SK-N-SH (cell line): ENCODE measurements around the gene SLC8A1. TPM values are rescaled to one million over a fixed set of nuclear protein-coding genes. Genes with fewer than 3 reads are reported as not detected.

Experiments used
- CTCF ChIA-PET: fragments of 300-600, 350-600 bp; formaldehyde crosslinking; extraction: SDS; loops from one replicate; lab custom pipeline; 2021; lab: Yijun Ruan, JAX
- POLR2A ChIA-PET: fragments of 350-600 bp; sonication (Branson Sonifier 250); formaldehyde crosslinking; extraction: SDS; loops from one replicate; lab custom pipeline; 2020; ENCODE audit warnings: antibody characterized with exemption, inconsistent platforms; lab: Yijun Ruan, JAX
- DNase-seq: peaks from one replicate; pipeline ENCODE4 v3.0.0; 2012
- H2AFZ ChIP-seq: fragments of 200-600 bp; sonication (generic); 2 replicates; pipeline ENCODE4 v1.8.1; 2016; ENCODE audit warnings: antibody characterized with exemption, mild to moderate bottlenecking, low read depth
- H3F3A ChIP-seq: fragments of 200-600 bp; sonication (generic); replicated peaks from 2 replicates; pipeline ENCODE3; 2016; ENCODE audit warnings: antibody characterized with exemption, mild to moderate bottlenecking; ENCODE audit not compliant: insufficient read depth
- H3K27ac ChIP-seq, 2 experiments: fragments of 200-500 bp in 1 of 2; fragments of 200-600 bp in 1 of 2; sonication (Bioruptor generic) in 1 of 2; sonication (generic), shearing (Covaris generic) in 1 of 2; 2 replicates each; pipeline versions ENCODE4 v1.5.1 to v1.6.1; 2014 to 2016; ENCODE audit warnings: low read depth in 2 of 2, inconsistent platforms in 1 of 2, low read length in 1 of 2, mild to moderate bottlenecking in 1 of 2, mixed read lengths in 1 of 2
- H3K27me3 ChIP-seq: fragments of 200-600 bp; sonication (generic), shearing (Covaris generic); 2 replicates; pipeline ENCODE4 v1.6.1; 2016; ENCODE audit warnings: mixed run types; ENCODE audit not compliant: insufficient read depth
- H3K36me3 ChIP-seq, 2 experiments: fragments of 200-500 bp in 1 of 2; fragments of 200-600 bp in 1 of 2; sonication (Bioruptor generic) in 1 of 2; sonication (generic) in 1 of 2; replicated peaks in 1 of 2; 2 replicates each; pipeline versions ENCODE3 to v1.5.1; 2014 to 2016; ENCODE audit warnings: low read length in 1 of 2, mild to moderate bottlenecking in 1 of 2; ENCODE audit not compliant: insufficient read depth in 2 of 2, control insufficient read depth in 1 of 2
- H3K4me1 ChIP-seq, 2 experiments: fragments of 200-500 bp in 1 of 2; fragments of 200-600 bp in 1 of 2; sonication (Bioruptor generic) in 1 of 2; sonication (generic), shearing (Covaris generic) in 1 of 2; 2 replicates each; pipeline versions ENCODE4 v1.5.1 to v1.6.1; 2014 to 2016; ENCODE audit warnings: low read depth in 1 of 2, low read length in 1 of 2, mixed run types in 1 of 2; ENCODE audit not compliant: insufficient read depth in 2 of 2, control insufficient read depth in 1 of 2
- H3K4me2 ChIP-seq: fragments of 200-600 bp; sonication (generic), shearing (Covaris generic); 2 replicates; pipeline ENCODE4 v1.6.1; 2017; ENCODE audit warnings: mixed run types
- H3K4me3 ChIP-seq, 2 experiments: fragments of 200-500 bp in 1 of 2; fragments of 200-600 bp in 1 of 2; sonication (Bioruptor generic) in 1 of 2; sonication (generic), shearing (Covaris generic) in 1 of 2; 2 replicates each; pipeline versions ENCODE4 v1.5.1 to v1.8.1; 2014 to 2016; ENCODE audit warnings: low read depth in 2 of 2, inconsistent platforms in 1 of 2, low read length in 1 of 2, mild to moderate bottlenecking in 1 of 2, mixed read lengths in 1 of 2, moderate library complexity in 1 of 2
- H3K79me2 ChIP-seq: fragments of 200-600 bp; sonication (generic); 2 replicates; pipeline ENCODE4 v1.8.1; 2017; ENCODE audit warnings: mild to moderate bottlenecking; ENCODE audit not compliant: insufficient read depth
- H3K9ac ChIP-seq: fragments of 200-600 bp; sonication (generic); 2 replicates; pipeline ENCODE4 v1.6.1; 2017; ENCODE audit warnings: mixed run types
- H3K9me2 ChIP-seq: fragments of 200-600 bp; sonication (generic); 2 replicates; pipeline ENCODE4 v1.6.1; 2017; ENCODE audit warnings: mixed run types
- H3K9me3 ChIP-seq: fragments of 200-600 bp; sonication (generic); 2 replicates; pipeline ENCODE4 v1.6.1; 2017; ENCODE audit warnings: mixed run types, mild to moderate bottlenecking, moderate library complexity
- H4K20me1 ChIP-seq: fragments of 200-600 bp; sonication (generic); 2 replicates; pipeline ENCODE4 v1.6.1; 2017; ENCODE audit warnings: mild to moderate bottlenecking, mixed run types; ENCODE audit not compliant: insufficient read depth
- EP300 ChIP-seq, 2 experiments: IDR thresholded peaks; 2 replicates each; pipeline versions ENCODE4 v1.4.0 to v1.6.1; 2012; ENCODE audit warnings: borderline replicate concordance in 1 of 2, low read depth in 1 of 2, low read length in 1 of 2
- EZH2phosphoT487 ChIP-seq: fragments of 200-600 bp; sonication (generic); IDR thresholded peaks from 2 replicates; pipeline ENCODE4 v1.6.1; 2017; ENCODE audit warnings: low read depth, mixed run types, mild to moderate bottlenecking, antibody characterized with exemption, moderate library complexity, borderline replicate concordance
- FOSL2 ChIP-seq: IDR thresholded peaks from 2 replicates; pipeline ENCODE4 v1.4.0; 2012; ENCODE audit warnings: low read depth, mild to moderate bottlenecking, moderate library complexity, borderline replicate concordance
- GABPA ChIP-seq: IDR thresholded peaks from 2 replicates; pipeline ENCODE4 v1.4.0; 2012; ENCODE audit warnings: low read depth, mild to moderate bottlenecking
- GATA2 ChIP-seq: sonication (generic); formaldehyde crosslinking; IDR thresholded peaks from 2 replicates; pipeline ENCODE4 v1.5.0; 2020; ENCODE audit warnings: mild to moderate bottlenecking, missing genetic modification reagents
- JUND ChIP-seq: IDR thresholded peaks from 2 replicates; pipeline ENCODE4 v1.4.0; 2012
- MXI1 ChIP-seq: IDR thresholded peaks from 2 replicates; pipeline ENCODE4 v1.6.1; 2012; ENCODE audit warnings: mild to moderate bottlenecking, low read depth, low read length, improper control_type of control experiment
- RCOR1 ChIP-seq: fragments of 150-350 bp; IDR thresholded peaks from 2 replicates; pipeline ENCODE4 v1.6.1; 2017; ENCODE audit warnings: antibody characterized with exemption, low read length
- RFX5 ChIP-seq: IDR thresholded peaks from 2 replicates; pipeline ENCODE4 v1.6.1; 2012; ENCODE audit warnings: mild to moderate bottlenecking, improper control_type of control experiment, low read length
- RXRA ChIP-seq: IDR thresholded peaks from 2 replicates; pipeline ENCODE4 v1.4.0; 2012; ENCODE audit warnings: low read depth, mild to moderate bottlenecking, borderline replicate concordance
- TAF1 ChIP-seq: IDR thresholded peaks from 2 replicates; pipeline ENCODE4 v1.6.1; 2012; ENCODE audit warnings: low read depth, mild to moderate bottlenecking, low read length, moderate library complexity, borderline replicate concordance
- TCF12 ChIP-seq: IDR thresholded peaks from 2 replicates; pipeline ENCODE4 v1.4.0; 2012
- WGBS: methylation state at CpG from one replicate; pipeline ENCODE4 v1.1.6; 2017; ENCODE audit warnings: low lambda C conversion rate; 5-methylcytosine and 5-hydroxymethylcytosine counted together
- polyA plus RNA-seq, 3 experiments: library from polyadenylated mRNA; depleted of rRNA; stranded (reverse); fragments of >200 nt; gene quantifications; 2 replicates each; pipeline ENCODE4 v1.2.3, GENCODE V29; 2012
- TF ChIP-seq, protein P1 (sequence below): fragments of 150-350 bp; IDR thresholded peaks from 2 replicates; pipeline ENCODE4 v1.6.1; 2017; ENCODE audit warnings: antibody characterized with exemption, low read length, low read depth, borderline replicate concordance
- TF ChIP-seq, protein P2 (sequence below): IDR thresholded peaks from 2 replicates; pipeline ENCODE4 v1.6.1; 2012; ENCODE audit warnings: mild to moderate bottlenecking, low read depth, low read length, moderate library complexity
- TF ChIP-seq, protein P3 (sequence below): fragments of 200-600 bp; sonication (generic); IDR thresholded peaks from 2 replicates; pipeline ENCODE4 v1.6.1; 2017; ENCODE audit warnings: antibody characterized with exemption, mild to moderate bottlenecking, moderate library complexity
- TF ChIP-seq, protein P4 (sequence below): IDR thresholded peaks from 2 replicates; pipeline ENCODE4; 2012
- TF ChIP-seq, protein P5 (sequence below): IDR thresholded peaks from 2 replicates; pipeline ENCODE4 v1.4.0; 2012; ENCODE audit warnings: low read depth

Gene SLC8A1
- polyA plus RNA-seq, 1 of the 3 experiments (the other 2 are of a cell fraction): 3.2 TPM

DNA sequence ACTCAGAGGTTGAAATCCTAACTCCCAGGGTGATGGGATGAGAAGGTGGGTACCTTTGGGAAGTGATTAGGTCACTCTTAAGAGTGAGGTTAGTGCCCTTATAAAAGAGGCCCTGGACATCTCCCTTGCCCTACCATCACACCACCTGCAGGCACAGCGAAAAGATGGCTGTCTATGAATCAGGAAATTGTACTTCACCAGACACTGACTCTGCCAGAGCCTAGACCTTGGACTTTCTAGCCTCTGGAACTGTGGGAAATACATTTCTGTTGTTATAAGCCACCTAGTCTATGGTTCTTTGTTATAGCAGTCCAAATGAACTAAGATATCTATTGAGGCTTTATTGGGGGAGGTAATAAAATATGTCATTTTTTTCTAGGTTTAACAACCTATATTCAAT is 203.6 kb downstream of the SLC8A1 start:
- TF ChIP-seq GATA2 (CRISPR knock-in tag): no peak
- TF ChIP-seq FOSL2: no peak
- TF ChIP-seq JUND: no peak
- no peak for TF ChIP-seq EP300 (IDR thresholded peaks at IDR 0.05; ENCODE audit: borderline replicate concordance in 1 of 2, low read depth in 1 of 2, low read length in 1 of 2)
- TF ChIP-seq RXRA: no peak
- TF ChIP-seq EZH2phosphoT487: no peak
- no peak for TF ChIP-seq TAF1
- TF ChIP-seq, protein P1, sequence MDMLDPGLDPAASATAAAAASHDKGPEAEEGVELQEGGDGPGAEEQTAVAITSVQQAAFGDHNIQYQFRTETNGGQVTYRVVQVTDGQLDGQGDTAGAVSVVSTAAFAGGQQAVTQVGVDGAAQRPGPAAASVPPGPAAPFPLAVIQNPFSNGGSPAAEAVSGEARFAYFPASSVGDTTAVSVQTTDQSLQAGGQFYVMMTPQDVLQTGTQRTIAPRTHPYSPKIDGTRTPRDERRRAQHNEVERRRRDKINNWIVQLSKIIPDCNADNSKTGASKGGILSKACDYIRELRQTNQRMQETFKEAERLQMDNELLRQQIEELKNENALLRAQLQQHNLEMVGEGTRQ: no peak
- TF ChIP-seq MXI1: no peak
- TF ChIP-seq GABPA: no peak
- no peak for TF ChIP-seq TCF12
- TF ChIP-seq, protein P2, sequence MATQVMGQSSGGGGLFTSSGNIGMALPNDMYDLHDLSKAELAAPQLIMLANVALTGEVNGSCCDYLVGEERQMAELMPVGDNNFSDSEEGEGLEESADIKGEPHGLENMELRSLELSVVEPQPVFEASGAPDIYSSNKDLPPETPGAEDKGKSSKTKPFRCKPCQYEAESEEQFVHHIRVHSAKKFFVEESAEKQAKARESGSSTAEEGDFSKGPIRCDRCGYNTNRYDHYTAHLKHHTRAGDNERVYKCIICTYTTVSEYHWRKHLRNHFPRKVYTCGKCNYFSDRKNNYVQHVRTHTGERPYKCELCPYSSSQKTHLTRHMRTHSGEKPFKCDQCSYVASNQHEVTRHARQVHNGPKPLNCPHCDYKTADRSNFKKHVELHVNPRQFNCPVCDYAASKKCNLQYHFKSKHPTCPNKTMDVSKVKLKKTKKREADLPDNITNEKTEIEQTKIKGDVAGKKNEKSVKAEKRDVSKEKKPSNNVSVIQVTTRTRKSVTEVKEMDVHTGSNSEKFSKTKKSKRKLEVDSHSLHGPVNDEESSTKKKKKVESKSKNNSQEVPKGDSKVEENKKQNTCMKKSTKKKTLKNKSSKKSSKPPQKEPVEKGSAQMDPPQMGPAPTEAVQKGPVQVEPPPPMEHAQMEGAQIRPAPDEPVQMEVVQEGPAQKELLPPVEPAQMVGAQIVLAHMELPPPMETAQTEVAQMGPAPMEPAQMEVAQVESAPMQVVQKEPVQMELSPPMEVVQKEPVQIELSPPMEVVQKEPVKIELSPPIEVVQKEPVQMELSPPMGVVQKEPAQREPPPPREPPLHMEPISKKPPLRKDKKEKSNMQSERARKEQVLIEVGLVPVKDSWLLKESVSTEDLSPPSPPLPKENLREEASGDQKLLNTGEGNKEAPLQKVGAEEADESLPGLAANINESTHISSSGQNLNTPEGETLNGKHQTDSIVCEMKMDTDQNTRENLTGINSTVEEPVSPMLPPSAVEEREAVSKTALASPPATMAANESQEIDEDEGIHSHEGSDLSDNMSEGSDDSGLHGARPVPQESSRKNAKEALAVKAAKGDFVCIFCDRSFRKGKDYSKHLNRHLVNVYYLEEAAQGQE: no peak
- TF ChIP-seq, protein P3, sequence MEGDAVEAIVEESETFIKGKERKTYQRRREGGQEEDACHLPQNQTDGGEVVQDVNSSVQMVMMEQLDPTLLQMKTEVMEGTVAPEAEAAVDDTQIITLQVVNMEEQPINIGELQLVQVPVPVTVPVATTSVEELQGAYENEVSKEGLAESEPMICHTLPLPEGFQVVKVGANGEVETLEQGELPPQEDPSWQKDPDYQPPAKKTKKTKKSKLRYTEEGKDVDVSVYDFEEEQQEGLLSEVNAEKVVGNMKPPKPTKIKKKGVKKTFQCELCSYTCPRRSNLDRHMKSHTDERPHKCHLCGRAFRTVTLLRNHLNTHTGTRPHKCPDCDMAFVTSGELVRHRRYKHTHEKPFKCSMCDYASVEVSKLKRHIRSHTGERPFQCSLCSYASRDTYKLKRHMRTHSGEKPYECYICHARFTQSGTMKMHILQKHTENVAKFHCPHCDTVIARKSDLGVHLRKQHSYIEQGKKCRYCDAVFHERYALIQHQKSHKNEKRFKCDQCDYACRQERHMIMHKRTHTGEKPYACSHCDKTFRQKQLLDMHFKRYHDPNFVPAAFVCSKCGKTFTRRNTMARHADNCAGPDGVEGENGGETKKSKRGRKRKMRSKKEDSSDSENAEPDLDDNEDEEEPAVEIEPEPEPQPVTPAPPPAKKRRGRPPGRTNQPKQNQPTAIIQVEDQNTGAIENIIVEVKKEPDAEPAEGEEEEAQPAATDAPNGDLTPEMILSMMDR: no peak
- TF ChIP-seq, protein P4, sequence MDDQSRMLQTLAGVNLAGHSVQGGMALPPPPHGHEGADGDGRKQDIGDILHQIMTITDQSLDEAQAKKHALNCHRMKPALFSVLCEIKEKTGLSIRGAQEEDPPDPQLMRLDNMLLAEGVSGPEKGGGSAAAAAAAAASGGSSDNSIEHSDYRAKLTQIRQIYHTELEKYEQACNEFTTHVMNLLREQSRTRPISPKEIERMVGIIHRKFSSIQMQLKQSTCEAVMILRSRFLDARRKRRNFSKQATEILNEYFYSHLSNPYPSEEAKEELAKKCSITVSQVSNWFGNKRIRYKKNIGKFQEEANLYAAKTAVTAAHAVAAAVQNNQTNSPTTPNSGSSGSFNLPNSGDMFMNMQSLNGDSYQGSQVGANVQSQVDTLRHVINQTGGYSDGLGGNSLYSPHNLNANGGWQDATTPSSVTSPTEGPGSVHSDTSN: no peak
- TF ChIP-seq RCOR1: no peak
- TF ChIP-seq RFX5: no peak
- TF ChIP-seq, protein P5, sequence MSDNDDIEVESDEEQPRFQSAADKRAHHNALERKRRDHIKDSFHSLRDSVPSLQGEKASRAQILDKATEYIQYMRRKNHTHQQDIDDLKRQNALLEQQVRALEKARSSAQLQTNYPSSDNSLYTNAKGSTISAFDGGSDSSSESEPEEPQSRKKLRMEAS: no peak
- peaks cover 0 to 8% of the 10 kb centered on the region in 2 experiments; a peak in 2 of 4 replicates for H3K4me1 ChIP-seq
- DNase-seq: no peak
- H3K36me3 ChIP-seq: no peaks in the 10 kb centered on the region
- H3K27me3 ChIP-seq: no peaks in the 10 kb centered on the region
- WGBS: 83% methylated on average over 1 of the region's 1 CpG
- no peaks in the 10 kb centered on the region for H3K9me2 ChIP-seq
- H3K27ac ChIP-seq: no peak overlapping the region
- H3K79me2 ChIP-seq: no peaks in the 10 kb centered on the region
- H3K4me2 ChIP-seq: no peak overlapping the region
- no peak overlapping the region for H3K4me3 ChIP-seq
- CTCF ChIA-PET: no interaction called here
- H3K9me3 ChIP-seq: no peaks in the 10 kb centered on the region
- no peaks in the 10 kb centered on the region for H3F3A ChIP-seq
- POLR2A ChIA-PET: no interaction called here
- H2AFZ ChIP-seq: no peak overlapping the region
- H4K20me1 ChIP-seq: no peaks in the 10 kb centered on the region
- no peak overlapping the region for H3K9ac ChIP-seq
